ENCODE data around the gene ZSWIM4.

The ZSWIM4 gene

GRCh38 chr19:13765395-13766094 is 29.7 kb upstream of the ZSWIM4 start:
- ATAC-seq, result peak; percentile 23
- no peak for TF ChIP-seq POU6F1 (CRISPR knock-in tag; IDR thresholded peaks at IDR 0.05; ENCODE audit: borderline replicate concordance, low read depth)
- TF ChIP-seq GLIS3 (CRISPR knock-in tag; IDR thresholded peaks at IDR 0.05), result no peak
- no peak for TF ChIP-seq ZNF70 (CRISPR knock-in tag; IDR thresholded peaks at IDR 0.05)
- TF ChIP-seq ISL1 (CRISPR knock-in tag; IDR thresholded peaks at IDR 0.05), result no peak
- TF ChIP-seq SNAI2 (CRISPR knock-in tag; IDR thresholded peaks at IDR 0.05), result no peak
- no peak for TF ChIP-seq TOX (CRISPR knock-in tag; IDR thresholded peaks at IDR 0.05; ENCODE audit: borderline replicate concordance)
- no peak for TF ChIP-seq BACH2 (CRISPR knock-in tag; IDR thresholded peaks at IDR 0.05; ENCODE audit: borderline replicate concordance)
- TF ChIP-seq ARNTL (CRISPR knock-in tag; IDR thresholded peaks at IDR 0.05; ENCODE audit: borderline replicate concordance, low read depth), result no peak
- no peak for TF ChIP-seq CSDC2 (CRISPR knock-in tag; IDR thresholded peaks at IDR 0.05)
- no peak for TF ChIP-seq PPARA (CRISPR knock-in tag; IDR thresholded peaks at IDR 0.05; ENCODE audit: borderline replicate concordance)
- TF ChIP-seq RARB (CRISPR knock-in tag; IDR thresholded peaks at IDR 0.05), result no peak
- no peak for TF ChIP-seq ZNF8 (CRISPR knock-in tag; IDR thresholded peaks at IDR 0.05)
- TF ChIP-seq ZFP3 (CRISPR knock-in tag; IDR thresholded peaks at IDR 0.05), result no peak
- TF ChIP-seq TSHZ2 (CRISPR knock-in tag; IDR thresholded peaks at IDR 0.05), result no peak
- no peak for TF ChIP-seq ZC3H10 (CRISPR knock-in tag; IDR thresholded peaks at IDR 0.05)

- TF ChIP-seq BACH2 (CRISPR knock-in tag; IDR thresholded peaks at IDR 0.05; ENCODE audit: borderline replicate concordance), result no peak
- TF ChIP-seq ARNTL (CRISPR knock-in tag; IDR thresholded peaks at IDR 0.05; ENCODE audit: borderline replicate concordance, low read depth), result no peak
- no peak for ATAC-seq
Measured at GRCh38 chr19:13766095-13766481, 29.2 kb upstream of the ZSWIM4 start.

- no peak for TF ChIP-seq TCF4 (CRISPR knock-in tag; IDR thresholded peaks at IDR 0.05; ENCODE audit: borderline replicate concordance)
- no peak for TF ChIP-seq SNAI2 (CRISPR knock-in tag; IDR thresholded peaks at IDR 0.05)
- TF ChIP-seq ZFP30 (CRISPR knock-in tag; IDR thresholded peaks at IDR 0.05), result no peak
- TF ChIP-seq CREB5 (CRISPR knock-in tag; IDR thresholded peaks at IDR 0.05; ENCODE audit: low read depth), result no peak
- no peak for TF ChIP-seq ESRRG (CRISPR knock-in tag; IDR thresholded peaks at IDR 0.05)
- TF ChIP-seq ZFP3 (CRISPR knock-in tag; IDR thresholded peaks at IDR 0.05), result no peak
- no peak for TF ChIP-seq PPARA (CRISPR knock-in tag; IDR thresholded peaks at IDR 0.05; ENCODE audit: borderline replicate concordance)
- TF ChIP-seq BACH2 (CRISPR knock-in tag; IDR thresholded peaks at IDR 0.05; ENCODE audit: borderline replicate concordance), result no peak
- no peak for TF ChIP-seq POU6F1 (CRISPR knock-in tag; IDR thresholded peaks at IDR 0.05; ENCODE audit: borderline replicate concordance, low read depth)
Measured at GRCh38 chr19:13768510-13768909, 26.7 kb upstream of the ZSWIM4 start.

GRCh38 chr19:13770013-13770635 is 25.1 kb upstream of the ZSWIM4 start:
- ATAC-seq, result no peak
- TF ChIP-seq ZFP3 (CRISPR knock-in tag; IDR thresholded peaks at IDR 0.05), result no peak
- no peak for TF ChIP-seq ESRRG (CRISPR knock-in tag; IDR thresholded peaks at IDR 0.05)
- no peak for TF ChIP-seq BACH2 (CRISPR knock-in tag; IDR thresholded peaks at IDR 0.05; ENCODE audit: borderline replicate concordance)
- TF ChIP-seq POU6F1 (CRISPR knock-in tag; IDR thresholded peaks at IDR 0.05; ENCODE audit: borderline replicate concordance, low read depth), result no peak
- TF ChIP-seq ISL1 (CRISPR knock-in tag; IDR thresholded peaks at IDR 0.05), result no peak
- TF ChIP-seq TSHZ2 (CRISPR knock-in tag; IDR thresholded peaks at IDR 0.05), result no peak
- TF ChIP-seq OSR1 (CRISPR knock-in tag; IDR thresholded peaks at IDR 0.05), result no peak
- no peak for TF ChIP-seq TCF4 (CRISPR knock-in tag; IDR thresholded peaks at IDR 0.05; ENCODE audit: borderline replicate concordance)
- TF ChIP-seq ZC3H10 (CRISPR knock-in tag; IDR thresholded peaks at IDR 0.05), result no peak
- TF ChIP-seq ZFP30 (CRISPR knock-in tag; IDR thresholded peaks at IDR 0.05), result no peak
- TF ChIP-seq GLIS3 (CRISPR knock-in tag; IDR thresholded peaks at IDR 0.05), result no peak

More at GRCh38 chr19:13768510-13768909, 26.7 kb upstream of the ZSWIM4 start:
- ATAC-seq, result no peak

Measured in SK-N-SH treated with all-trans-retinoic acid at 6 μM for 48 hours (cell line).